SK-N-SH treated with all-trans-retinoic acid at 6 μM for 48 hours (cell line): ENCODE results near the gene FER.
"Not testable (repeated sequence)": the region's sequence is repeated elsewhere in the genome, so short reads cannot be mapped to it uniquely, and the experiment has no call there.

Experiments
- RARB ChIP-seq: fragments of 250-450 bp; sonication (Bioruptor Pico); IDR thresholded peaks from 2 replicates; pipeline ENCODE4 v1.8.0; 2021; ENCODE audit warnings: mild to moderate bottlenecking, moderate library complexity
- ZNF70 ChIP-seq: fragments of 450-650 bp; formaldehyde crosslinking; IDR thresholded peaks from 2 replicates; pipeline ENCODE4 v1.5.0; 2020; ENCODE audit warnings: mild to moderate bottlenecking, moderate library complexity

DNA sequence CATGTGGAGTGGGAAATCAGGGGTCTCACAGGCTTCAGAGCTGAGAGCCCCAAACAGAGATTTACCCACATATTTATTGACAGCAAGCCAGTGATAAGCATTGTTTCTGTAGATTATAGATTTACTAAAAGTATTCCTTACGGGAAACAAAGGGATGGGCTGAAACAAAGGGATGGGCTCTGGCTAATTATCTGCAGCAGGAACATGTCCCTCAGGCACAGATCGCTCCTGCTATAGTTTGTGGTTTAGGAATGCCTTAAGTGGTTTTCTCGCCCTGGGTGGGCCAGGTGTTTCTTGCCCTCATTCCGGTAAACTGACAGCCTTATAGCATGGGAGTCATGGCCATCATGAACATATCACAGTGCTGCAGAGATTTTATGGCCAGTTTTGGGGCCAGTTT lies 36.9 kb downstream of the FER start:
- not testable (repeated sequence) for TF ChIP-seq RARB; ZNF70 (CRISPR knock-in tag)
